Parathyroid adenoma (tissue), 2 donors: Measurements from ENCODE around the gene ETV6.

ENCODE experiments used
- H2AFZ ChIP-seq: fragments of 300-600 bp; sonication (generic); one replicate; pipeline ENCODE4 v1.7.0; 2017; ENCODE audit warnings: antibody characterized with exemption, mild to moderate bottlenecking
- H3K27ac ChIP-seq: fragments of 300-600 bp; sonication (generic); one replicate; pipeline ENCODE4 v1.7.0; 2017
- H3K27me3 ChIP-seq: fragments of 300-600 bp; sonication (generic); one replicate; pipeline ENCODE4 v1.7.0; 2017; ENCODE audit warnings: low read length; ENCODE audit not compliant: control insufficient read depth, insufficient read depth
- H3K36me3 ChIP-seq: fragments of 300-600 bp; sonication (generic); one replicate; pipeline ENCODE4 v1.7.0; 2017; ENCODE audit warnings: low read length; ENCODE audit not compliant: control insufficient read depth, insufficient read depth
- H3K4me1 ChIP-seq: fragments of 300-600 bp; sonication (generic); one replicate; pipeline ENCODE4 v1.7.0; 2017; ENCODE audit warnings: control low read depth
- H3K4me2 ChIP-seq: fragments of 300-600 bp; sonication (generic); one replicate; pipeline ENCODE4 v1.7.0; 2017; ENCODE audit warnings: low read length
- H3K4me3 ChIP-seq: fragments of 300-600 bp; sonication (generic); one replicate; pipeline ENCODE4 v1.7.0; 2017; ENCODE audit warnings: low read depth, low read length
- H3K79me2 ChIP-seq: fragments of 300-600 bp; sonication (generic); one replicate; pipeline ENCODE4 v1.7.0; 2017; ENCODE audit warnings: control low read depth
- H3K9ac ChIP-seq: fragments of 300-600 bp; sonication (generic); one replicate; pipeline ENCODE4 v1.7.0; 2017; ENCODE audit warnings: mild to moderate bottlenecking
- H3K9me3 ChIP-seq: fragments of 300-600 bp; sonication (generic); one replicate; pipeline ENCODE4 v1.7.0; 2017; ENCODE audit warnings: low read length; ENCODE audit not compliant: control insufficient read depth
- TF ChIP-seq, protein P1 (sequence below): fragments of 300-600 bp; sonication (generic); IDR thresholded peaks from one replicate; pipeline ENCODE4 v1.7.0; 2017; ENCODE audit warnings: antibody characterized with exemption, mild to moderate bottlenecking
- donor health status: primary hyperparathyroidism.

Gene ETV6

DNA sequence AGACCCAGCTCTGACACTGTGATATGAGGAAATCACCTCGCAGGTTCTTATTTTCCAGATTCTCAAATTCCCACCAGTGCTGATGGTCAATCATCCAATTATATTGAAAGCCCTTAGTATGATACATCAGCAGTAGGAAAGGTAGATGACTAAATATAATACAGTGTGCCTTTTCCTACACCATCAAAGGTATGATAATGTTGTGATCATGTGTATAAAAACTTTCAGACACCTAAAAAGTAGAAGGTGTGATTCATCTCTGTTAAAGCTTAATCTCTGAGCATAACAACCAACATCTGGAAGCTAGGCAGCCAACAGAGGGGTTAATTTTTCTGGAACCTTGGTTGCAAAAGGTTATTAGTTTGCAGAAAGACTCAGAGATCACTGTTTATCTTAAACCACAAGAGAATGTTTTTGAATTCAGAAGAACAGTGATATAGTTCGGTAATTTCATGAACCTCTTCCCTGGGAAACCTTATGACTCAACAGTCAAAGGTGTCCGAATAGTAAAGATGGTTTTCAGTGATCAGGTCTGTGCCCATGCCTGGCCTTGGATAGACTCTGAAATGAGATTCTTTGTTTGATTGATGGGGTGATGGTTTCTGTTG lies 122.5 kb downstream of the ETV6 start:
- no peaks in the 10 kb centered on the region for H3K9me3 ChIP-seq
- H3K79me2 ChIP-seq: peaks cover 48% of the 10 kb centered on the region
- H3K36me3 ChIP-seq: no peaks in the 10 kb centered on the region
- no peak overlapping the region for H2AFZ ChIP-seq
- H3K4me1 ChIP-seq: peaks cover 12% of the 10 kb centered on the region
- no peak overlapping the region for H3K9ac ChIP-seq
- no peak overlapping the region for H3K4me2 ChIP-seq
- no peak overlapping the region for H3K27ac ChIP-seq
- H3K4me3 ChIP-seq: no peak overlapping the region
- TF ChIP-seq, protein P1, sequence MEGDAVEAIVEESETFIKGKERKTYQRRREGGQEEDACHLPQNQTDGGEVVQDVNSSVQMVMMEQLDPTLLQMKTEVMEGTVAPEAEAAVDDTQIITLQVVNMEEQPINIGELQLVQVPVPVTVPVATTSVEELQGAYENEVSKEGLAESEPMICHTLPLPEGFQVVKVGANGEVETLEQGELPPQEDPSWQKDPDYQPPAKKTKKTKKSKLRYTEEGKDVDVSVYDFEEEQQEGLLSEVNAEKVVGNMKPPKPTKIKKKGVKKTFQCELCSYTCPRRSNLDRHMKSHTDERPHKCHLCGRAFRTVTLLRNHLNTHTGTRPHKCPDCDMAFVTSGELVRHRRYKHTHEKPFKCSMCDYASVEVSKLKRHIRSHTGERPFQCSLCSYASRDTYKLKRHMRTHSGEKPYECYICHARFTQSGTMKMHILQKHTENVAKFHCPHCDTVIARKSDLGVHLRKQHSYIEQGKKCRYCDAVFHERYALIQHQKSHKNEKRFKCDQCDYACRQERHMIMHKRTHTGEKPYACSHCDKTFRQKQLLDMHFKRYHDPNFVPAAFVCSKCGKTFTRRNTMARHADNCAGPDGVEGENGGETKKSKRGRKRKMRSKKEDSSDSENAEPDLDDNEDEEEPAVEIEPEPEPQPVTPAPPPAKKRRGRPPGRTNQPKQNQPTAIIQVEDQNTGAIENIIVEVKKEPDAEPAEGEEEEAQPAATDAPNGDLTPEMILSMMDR: no peak
- no peaks in the 10 kb centered on the region for H3K27me3 ChIP-seq

DNA sequence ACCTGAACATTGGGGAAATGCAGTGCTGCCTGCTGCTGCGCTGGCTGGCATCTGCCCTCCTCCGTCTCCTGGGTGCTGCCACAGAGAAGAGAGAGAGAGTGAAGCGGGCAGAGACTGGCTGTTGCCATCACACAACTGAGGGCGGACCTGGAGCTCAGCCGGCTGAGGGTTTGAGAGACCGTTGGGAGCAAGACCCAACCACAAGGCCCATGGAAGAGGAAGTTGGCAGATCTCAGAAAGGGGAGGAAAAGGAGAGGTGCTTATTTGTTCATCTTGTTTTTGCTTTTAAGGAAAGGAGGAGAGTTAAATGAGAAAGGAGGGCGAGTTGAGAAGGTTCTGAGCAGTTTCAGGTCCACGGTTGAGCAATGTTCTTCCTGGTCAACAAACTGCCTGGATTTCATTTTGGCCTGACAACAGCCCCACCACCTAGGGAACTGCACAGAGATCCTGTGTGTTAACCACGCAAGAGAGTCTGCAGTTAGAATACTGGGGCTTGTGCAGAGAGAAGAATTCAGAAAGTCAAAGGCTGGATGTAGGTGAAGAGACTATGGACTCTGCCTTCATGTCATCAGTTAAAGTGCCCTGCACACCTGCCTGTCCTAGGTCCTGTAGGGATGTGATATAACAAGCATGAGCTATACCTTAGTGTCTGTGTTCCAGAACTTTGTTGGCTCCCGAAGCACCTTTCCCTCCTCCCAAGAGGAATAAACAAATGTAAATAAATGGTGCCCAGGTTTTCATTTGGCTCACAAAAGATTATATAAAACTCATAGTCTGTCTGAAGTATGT lies 124.6 kb downstream of the ETV6 start:
- H2AFZ ChIP-seq: no peak overlapping the region
- no peaks in the 10 kb centered on the region for H3K36me3 ChIP-seq
- H3K9me3 ChIP-seq: no peaks in the 10 kb centered on the region
- peaks cover 8% of the 10 kb centered on the region for H3K4me1 ChIP-seq
- no peak overlapping the region for H3K4me2 ChIP-seq
- H3K27me3 ChIP-seq: no peaks in the 10 kb centered on the region
- H3K4me3 ChIP-seq: no peak overlapping the region
- TF ChIP-seq, protein P1: no peak
- no peak overlapping the region for H3K9ac ChIP-seq
- peaks cover 48% of the 10 kb centered on the region for H3K79me2 ChIP-seq
- no peak overlapping the region for H3K27ac ChIP-seq

DNA sequence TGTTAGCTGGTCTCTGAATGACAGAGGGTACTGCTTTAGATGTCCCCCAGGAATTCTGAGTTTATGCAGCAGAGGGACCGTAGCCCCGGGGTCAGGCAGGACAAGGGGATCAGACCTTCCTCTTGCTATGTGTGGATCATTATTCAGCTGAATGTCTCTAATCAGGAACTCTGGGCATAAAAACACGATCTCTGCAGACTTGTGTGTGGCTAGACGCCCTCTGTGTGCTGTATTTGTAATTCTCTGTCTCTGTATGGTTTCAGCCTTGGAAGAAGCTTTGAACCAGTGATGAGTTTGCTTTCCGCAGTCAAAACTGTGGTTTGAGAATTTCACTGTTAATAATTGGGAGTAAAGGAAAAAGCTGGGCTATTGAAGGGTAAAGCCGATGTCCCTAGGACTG lies 125.3 kb downstream of the ETV6 start:
- no peak overlapping the region for H3K4me2 ChIP-seq
- H3K4me3 ChIP-seq: no peak overlapping the region
- H2AFZ ChIP-seq: no peak overlapping the region
- TF ChIP-seq, protein P1: no peak
- H3K27me3 ChIP-seq: no peaks in the 10 kb centered on the region
- no peaks in the 10 kb centered on the region for H3K36me3 ChIP-seq
- H3K79me2 ChIP-seq: peaks cover 45% of the 10 kb centered on the region
- no peak overlapping the region for H3K27ac ChIP-seq
- no peaks in the 10 kb centered on the region for H3K9me3 ChIP-seq
- peaks cover 3% of the 10 kb centered on the region for H3K4me1 ChIP-seq
- no peak overlapping the region for H3K9ac ChIP-seq

DNA sequence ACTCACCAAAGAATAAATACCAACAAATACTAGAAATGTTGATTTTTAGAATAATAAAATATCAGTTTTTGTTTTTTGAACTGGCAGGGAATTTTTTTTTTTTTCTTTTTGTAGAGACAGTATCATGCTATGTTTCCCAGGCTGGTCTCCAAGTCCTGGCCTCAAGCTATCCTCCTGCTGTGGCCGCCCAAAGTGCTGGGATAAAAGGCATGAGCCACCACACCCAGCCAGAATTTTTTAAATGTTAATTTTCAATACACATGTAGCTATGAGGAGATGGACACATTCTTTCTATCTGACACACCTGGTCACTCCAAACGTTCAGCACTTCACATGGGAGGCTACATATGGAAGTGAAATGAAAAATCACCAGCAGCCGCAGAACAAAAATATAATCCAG lies 126.8 kb downstream of the ETV6 start:
- TF ChIP-seq, protein P1: no peak
- Histone ChIP-seq H3K9me3 (no peaks in the 10 kb centered on the region), H3K4me3 (no peak overlapping the region), H2AFZ (no peak overlapping the region), H3K27me3 (no peaks in the 10 kb centered on the region), H3K4me2 (no peak overlapping the region), H3K4me1 (peaks cover 2% of the 10 kb centered on the region), H3K27ac (no peak overlapping the region), H3K36me3 (no peaks in the 10 kb centered on the region), H3K9ac (no peak overlapping the region), H3K79me2 (peaks cover 38% of the 10 kb centered on the region)
